ENCODE data around the gene NOC2L.

The NOC2L gene

DNA sequence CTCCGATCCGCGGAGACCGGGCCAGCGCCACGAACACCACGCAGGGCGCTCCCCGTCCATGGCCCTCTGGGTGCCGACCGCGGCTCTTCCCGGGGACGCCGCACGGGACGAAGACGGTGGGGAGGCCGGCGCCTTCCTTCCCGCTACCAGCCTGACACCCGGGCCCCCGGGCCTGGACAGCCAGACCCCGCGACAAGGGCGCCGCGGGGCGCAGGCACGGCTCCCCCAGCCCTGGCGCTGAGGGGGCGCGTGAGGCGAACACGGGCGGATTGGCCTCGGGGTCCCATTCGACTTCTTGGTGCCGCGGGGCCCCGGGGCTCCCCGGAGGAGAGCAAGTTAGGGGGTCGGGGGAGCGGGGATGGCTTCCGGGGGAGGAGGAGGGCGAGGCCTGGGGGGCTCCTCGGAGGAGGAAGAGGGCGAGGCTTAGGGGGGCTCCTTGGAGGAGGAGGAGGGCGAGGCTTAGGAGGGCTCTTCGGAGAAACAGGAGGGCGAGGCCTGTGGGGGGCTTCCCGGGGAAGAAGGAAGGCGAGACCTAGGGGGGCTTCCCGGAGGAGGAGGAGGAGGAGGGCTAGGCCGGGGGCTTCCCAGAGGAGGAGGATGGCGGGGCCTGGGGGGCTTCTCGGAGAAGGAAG, 791 bp upstream of the NOC2L start:
- in situ Hi-C loops (cut with HindIII; ENCODE audit: low pct_ligation_motif_present, low sequenced_read_pairs), result no loop called here
- no peak for DNase-seq
- H3K27me3 ChIP-seq (replicated peaks), result no peaks in the 10 kb centered on the region
- peak overlapping the region; percentile 56 for H3K4me3 ChIP-seq (ENCODE audit: low read depth, low read length)
- no peak for TF ChIP-seq CTCF (IDR thresholded peaks at IDR 0.05; ENCODE audit: low read depth, low read length, missing control alignments)
- peaks cover 35% of the 10 kb centered on the region for H3K36me3 ChIP-seq (replicated peaks)
- H3K27ac ChIP-seq, result no peak overlapping the region

DNA sequence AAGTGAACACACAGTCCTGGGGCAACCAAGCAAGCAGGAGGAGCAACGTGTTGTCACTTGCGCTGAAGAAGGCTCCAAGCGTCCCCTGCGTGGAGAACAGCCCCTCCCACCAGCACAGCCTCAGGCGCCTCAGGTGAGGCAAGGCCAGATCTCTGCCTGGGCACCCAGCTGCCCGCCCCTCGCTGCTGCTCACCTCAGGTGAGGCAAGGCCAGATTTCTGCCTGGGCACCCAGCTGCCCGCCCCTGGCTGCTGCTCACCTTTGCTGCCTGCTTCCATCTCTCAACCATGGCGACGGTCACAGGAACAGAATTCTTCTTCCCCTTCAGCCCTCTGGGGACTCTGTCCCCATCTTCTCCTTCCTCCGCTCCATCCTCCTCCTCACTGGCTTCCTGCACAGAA, 2.4 kb downstream of the NOC2L start:
- H3K27me3 ChIP-seq (replicated peaks), result no peaks in the 10 kb centered on the region
- in situ Hi-C loops (cut with HindIII; ENCODE audit: low pct_ligation_motif_present, low sequenced_read_pairs), result no loop called here
- no peak overlapping the region for H3K27ac ChIP-seq
- no peak for TF ChIP-seq CTCF (IDR thresholded peaks at IDR 0.05; ENCODE audit: low read depth, low read length, missing control alignments)
- DNase-seq, result no peak
- no peak overlapping the region for H3K4me3 ChIP-seq (ENCODE audit: low read depth, low read length)
- peaks cover 51% of the 10 kb centered on the region for H3K36me3 ChIP-seq (replicated peaks)

DNA sequence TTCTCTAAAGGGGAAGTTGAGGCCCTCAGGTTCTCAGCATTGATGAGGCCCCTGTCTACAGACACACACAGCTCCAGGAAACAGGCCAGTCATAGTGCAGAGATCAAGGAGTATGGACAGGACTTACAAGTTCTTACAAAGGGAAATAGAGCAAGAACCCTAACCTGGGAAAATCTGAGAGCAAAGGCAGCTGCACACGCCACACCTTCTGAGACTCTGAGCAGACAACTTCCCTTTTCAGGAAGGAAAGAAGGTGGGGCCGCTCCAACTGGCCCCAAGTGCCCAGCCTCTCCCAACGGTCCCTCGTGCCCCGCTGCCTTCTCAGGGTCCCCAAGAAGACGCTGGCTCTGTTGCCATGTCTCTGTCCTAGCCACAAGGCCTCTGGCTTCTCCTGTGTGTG, 3.6 kb downstream of the NOC2L start:
- in situ Hi-C loops (cut with HindIII; ENCODE audit: low pct_ligation_motif_present, low sequenced_read_pairs), result no loop called here
- H3K4me3 ChIP-seq (ENCODE audit: low read depth, low read length), result no peak overlapping the region
- H3K27ac ChIP-seq, result no peak overlapping the region
- H3K36me3 ChIP-seq (replicated peaks), result peaks cover 59% of the 10 kb centered on the region
- no peak for DNase-seq
- TF ChIP-seq CTCF (IDR thresholded peaks at IDR 0.05; ENCODE audit: low read depth, low read length, missing control alignments), result no peak
- no peaks in the 10 kb centered on the region for H3K27me3 ChIP-seq (replicated peaks)

DNA sequence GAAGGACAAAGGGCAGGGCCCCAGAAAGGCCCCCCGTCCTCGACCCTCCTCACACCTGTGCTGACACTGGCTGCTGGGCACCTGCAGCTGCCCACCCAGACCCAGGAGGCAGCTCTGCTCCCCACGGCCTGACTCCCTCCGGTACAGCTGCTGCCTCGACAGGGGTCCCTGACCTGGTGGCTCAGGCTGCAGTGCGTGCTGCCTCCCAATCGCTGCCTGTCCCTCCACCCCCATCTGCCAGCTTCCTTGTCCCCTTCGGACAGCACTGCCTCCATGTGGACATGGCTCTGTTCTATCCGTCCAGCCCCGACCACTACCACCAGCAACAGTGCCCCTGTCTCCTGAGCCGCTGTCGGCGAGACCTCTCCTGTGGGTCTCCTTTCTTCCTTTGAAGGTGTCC, 4.1 kb downstream of the NOC2L start:
- Histone ChIP-seq H3K36me3 (replicated peaks) (peaks cover 65% of the 10 kb centered on the region), H3K4me3 (ENCODE audit: low read depth, low read length) (no peak overlapping the region), H3K27me3 (replicated peaks) (no peaks in the 10 kb centered on the region), H3K27ac (no peak overlapping the region)
- in situ Hi-C loops (cut with HindIII; ENCODE audit: low pct_ligation_motif_present, low sequenced_read_pairs), result no loop called here
- DNase-seq, result no peak
- no peak for TF ChIP-seq CTCF (IDR thresholded peaks at IDR 0.05; ENCODE audit: low read depth, low read length, missing control alignments)

DNA sequence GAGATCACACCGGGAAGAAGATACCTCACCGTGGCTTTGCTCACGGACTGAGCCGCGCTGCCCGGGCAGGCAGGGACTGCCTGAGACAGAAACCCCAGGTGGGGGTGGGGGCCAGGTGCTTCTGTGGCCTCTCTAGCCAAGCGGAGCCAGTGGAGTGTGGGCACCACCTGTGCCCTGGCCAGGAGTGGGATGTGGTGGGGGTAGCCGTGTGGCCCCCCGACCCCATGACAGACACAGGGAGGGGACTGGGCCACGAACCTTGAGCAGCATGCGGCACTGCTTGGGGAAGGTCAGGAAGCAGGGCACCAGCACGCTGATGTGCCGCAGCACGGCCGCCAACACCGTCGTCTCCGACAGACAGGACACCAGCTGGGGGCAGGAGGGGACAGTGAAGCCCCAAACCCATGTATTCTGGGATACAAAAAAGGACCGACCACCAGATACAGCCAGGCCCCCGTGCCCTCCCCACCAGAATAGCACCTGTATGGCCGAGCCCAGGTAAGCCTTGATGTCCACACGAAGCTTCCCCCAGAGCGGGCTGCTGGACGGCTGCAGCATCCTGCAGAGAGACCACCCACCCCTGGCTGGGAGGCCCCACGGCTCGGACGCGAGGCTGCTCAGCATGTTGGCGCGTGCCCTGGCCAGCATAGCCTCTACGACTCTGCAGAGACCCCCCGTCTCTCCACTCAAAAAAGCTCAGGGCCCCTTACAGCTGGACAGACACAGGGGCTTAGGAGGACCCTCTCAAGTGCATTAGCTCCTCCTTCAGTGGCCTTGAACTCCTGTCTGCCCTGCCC, 5.3 kb downstream of the NOC2L start:
- H3K36me3 ChIP-seq (replicated peaks), result peaks cover 75% of the 10 kb centered on the region
- in situ Hi-C loops (cut with HindIII; ENCODE audit: low pct_ligation_motif_present, low sequenced_read_pairs), result no loop called here
- H3K4me3 ChIP-seq (ENCODE audit: low read depth, low read length), result no peak overlapping the region
- no peak for TF ChIP-seq CTCF (IDR thresholded peaks at IDR 0.05; ENCODE audit: low read depth, low read length, missing control alignments)
- no peak overlapping the region for H3K27ac ChIP-seq
- H3K27me3 ChIP-seq (replicated peaks), result no peaks in the 10 kb centered on the region
- DNase-seq, result no peak

Measured in brain microvascular endothelial cell (primary cell).